ENCODE data around the gene CCDC7.
A peak's percentile ranks its signal among the peaks of the same experiment; 100 is the strongest.
"Not testable (repeated sequence)": the region's sequence is repeated elsewhere in the genome, so short reads cannot be mapped to it uniquely, and the experiment has no call there.

The CCDC7 gene

DNA sequence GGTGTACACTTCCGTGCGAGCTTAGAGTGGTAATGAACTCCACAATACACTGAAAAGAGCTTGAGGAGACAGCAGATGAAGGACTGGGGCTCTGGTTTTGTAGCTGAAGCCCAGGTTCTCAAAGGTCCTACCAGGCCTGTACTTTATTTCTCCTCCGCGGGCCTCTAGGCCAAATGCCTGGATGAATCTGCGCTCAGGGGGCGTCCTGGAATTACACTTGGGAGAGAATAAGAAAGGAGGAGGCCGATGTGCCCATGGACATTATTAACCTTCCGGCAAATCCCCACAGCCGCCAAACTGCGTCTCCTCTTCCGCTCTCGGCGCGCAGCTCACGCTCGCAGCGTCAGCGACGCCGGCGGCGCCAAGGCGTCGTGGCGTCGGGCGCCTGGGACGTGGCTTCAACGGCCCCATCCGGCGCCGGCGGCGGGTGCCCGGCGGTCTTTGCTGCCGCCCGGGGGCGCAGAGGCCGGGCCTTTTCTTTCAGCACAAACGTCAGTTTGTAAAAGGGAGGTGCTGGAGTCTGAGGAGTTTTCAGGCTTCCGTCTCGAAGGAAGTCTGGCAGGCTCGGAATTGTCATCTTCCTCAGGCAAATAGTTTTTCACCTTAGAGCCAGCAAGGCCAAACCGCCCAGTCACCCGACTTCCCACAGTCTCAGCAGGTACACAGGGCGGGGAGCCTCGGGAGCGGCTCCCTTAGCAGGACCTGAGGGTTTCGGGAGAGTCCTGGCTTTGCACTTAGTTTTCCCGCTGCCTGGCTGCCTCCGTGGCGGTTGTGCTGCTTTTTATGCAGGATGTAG, at the start of gene CCDC7:
Gene CCDC7, plus strand, starts transcription at position 401 of the 796 bp plus-strand sequence. CDS start 5,503 bp downstream, outside the sequence.
- TF ChIP-seq ZNF8 (CRISPR knock-in tag; IDR thresholded peaks at IDR 0.05), result no peak
- TF ChIP-seq, protein P1, sequence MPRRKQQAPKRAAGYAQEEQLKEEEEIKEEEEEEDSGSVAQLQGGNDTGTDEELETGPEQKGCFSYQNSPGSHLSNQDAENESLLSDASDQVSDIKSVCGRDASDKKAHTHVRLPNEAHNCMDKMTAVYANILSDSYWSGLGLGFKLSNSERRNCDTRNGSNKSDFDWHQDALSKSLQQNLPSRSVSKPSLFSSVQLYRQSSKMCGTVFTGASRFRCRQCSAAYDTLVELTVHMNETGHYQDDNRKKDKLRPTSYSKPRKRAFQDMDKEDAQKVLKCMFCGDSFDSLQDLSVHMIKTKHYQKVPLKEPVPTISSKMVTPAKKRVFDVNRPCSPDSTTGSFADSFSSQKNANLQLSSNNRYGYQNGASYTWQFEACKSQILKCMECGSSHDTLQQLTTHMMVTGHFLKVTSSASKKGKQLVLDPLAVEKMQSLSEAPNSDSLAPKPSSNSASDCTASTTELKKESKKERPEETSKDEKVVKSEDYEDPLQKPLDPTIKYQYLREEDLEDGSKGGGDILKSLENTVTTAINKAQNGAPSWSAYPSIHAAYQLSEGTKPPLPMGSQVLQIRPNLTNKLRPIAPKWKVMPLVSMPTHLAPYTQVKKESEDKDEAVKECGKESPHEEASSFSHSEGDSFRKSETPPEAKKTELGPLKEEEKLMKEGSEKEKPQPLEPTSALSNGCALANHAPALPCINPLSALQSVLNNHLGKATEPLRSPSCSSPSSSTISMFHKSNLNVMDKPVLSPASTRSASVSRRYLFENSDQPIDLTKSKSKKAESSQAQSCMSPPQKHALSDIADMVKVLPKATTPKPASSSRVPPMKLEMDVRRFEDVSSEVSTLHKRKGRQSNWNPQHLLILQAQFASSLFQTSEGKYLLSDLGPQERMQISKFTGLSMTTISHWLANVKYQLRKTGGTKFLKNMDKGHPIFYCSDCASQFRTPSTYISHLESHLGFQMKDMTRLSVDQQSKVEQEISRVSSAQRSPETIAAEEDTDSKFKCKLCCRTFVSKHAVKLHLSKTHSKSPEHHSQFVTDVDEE (CRISPR knock-in tag; IDR thresholded peaks at IDR 0.05), result 0 out of 2 replicates have a peak, but pooled peaks have one; percentile 8
- peak; percentile 96 for ATAC-seq

DNA sequence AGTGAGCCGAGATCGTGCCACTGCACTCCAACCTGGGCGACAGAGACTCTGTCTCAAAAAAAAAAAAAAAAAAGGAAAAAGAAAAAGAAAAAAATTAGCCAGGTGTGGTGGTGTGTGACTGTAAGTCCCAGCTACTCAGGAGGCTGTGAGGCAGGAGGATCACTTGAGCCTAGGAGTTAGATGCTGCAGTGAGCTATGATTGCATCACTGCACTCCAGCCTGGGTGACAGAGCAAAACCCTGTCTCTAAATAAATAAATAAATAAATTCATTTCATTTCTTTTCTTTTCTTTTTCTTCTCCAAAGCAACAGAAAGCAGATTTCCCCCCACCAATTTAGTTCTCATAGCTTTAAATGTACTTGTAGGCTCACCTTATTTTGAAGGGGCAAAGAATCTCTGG, 48.8 kb upstream of the CCDC7 start:
- ATAC-seq, result not testable (repeated sequence)

DNA sequence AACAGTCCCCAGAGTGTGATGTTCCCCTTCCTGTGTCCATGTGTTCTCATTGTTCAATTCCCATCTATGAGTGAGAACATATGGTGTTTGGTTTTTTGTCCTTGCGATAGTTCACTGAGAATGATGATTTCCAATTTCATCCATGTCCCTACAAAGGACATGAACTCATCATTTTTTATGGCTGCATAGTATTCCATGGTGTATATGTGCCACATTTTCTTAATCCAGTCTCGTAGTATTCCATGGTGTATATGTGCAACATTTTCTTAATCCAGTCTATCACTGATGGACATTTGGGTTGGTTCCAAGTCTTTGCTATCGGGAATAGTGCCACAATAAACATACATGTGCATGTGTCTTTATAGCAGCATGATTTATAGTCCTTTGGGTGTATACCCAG, 46.2 kb upstream of the CCDC7 start:
- ATAC-seq, result not testable (repeated sequence)

DNA sequence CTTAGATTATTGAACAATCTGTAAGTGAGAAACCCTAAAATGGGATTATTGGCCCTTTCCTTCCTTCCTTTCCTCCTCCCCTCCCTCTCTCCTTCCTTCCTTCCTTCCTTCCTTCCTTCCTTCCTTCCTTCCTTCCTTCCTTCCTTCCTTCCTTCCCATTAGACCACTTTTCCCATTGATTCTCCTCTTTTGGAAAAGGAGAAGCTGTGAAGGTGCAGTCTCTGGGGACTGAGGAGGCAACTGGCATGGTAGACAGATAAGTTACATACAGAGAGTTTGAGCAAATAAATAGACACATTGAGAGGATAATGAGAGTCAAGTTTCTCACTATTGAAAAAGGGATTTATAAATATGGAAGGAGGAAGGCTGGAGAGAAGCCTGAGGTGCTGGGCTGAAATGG, 45.0 kb upstream of the CCDC7 start:
- TF ChIP-seq GLIS3 (CRISPR knock-in tag; IDR thresholded peaks at IDR 0.05), result no peak
- TF ChIP-seq ZNF70 (CRISPR knock-in tag; IDR thresholded peaks at IDR 0.05), result no peak
- TF ChIP-seq, protein P2, sequence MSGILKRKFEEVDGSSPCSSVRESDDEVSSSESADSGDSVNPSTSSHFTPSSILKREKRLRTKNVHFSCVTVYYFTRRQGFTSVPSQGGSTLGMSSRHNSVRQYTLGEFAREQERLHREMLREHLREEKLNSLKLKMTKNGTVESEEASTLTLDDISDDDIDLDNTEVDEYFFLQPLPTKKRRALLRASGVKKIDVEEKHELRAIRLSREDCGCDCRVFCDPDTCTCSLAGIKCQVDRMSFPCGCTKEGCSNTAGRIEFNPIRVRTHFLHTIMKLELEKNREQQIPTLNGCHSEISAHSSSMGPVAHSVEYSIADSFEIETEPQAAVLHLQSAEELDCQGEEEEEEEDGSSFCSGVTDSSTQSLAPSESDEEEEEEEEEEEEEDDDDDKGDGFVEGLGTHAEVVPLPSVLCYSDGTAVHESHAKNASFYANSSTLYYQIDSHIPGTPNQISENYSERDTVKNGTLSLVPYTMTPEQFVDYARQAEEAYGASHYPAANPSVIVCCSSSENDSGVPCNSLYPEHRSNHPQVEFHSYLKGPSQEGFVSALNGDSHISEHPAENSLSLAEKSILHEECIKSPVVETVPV (CRISPR knock-in tag; IDR thresholded peaks at IDR 0.05), result no peak
- no peak for TF ChIP-seq TOX (CRISPR knock-in tag; IDR thresholded peaks at IDR 0.05; ENCODE audit: borderline replicate concordance)
- no peak for TF ChIP-seq TCF4 (CRISPR knock-in tag; IDR thresholded peaks at IDR 0.05; ENCODE audit: borderline replicate concordance)
- no peak for TF ChIP-seq SNAI2 (CRISPR knock-in tag; IDR thresholded peaks at IDR 0.05)
- TF ChIP-seq, protein P1 (CRISPR knock-in tag; IDR thresholded peaks at IDR 0.05), result no peak
- TF ChIP-seq, protein P3, sequence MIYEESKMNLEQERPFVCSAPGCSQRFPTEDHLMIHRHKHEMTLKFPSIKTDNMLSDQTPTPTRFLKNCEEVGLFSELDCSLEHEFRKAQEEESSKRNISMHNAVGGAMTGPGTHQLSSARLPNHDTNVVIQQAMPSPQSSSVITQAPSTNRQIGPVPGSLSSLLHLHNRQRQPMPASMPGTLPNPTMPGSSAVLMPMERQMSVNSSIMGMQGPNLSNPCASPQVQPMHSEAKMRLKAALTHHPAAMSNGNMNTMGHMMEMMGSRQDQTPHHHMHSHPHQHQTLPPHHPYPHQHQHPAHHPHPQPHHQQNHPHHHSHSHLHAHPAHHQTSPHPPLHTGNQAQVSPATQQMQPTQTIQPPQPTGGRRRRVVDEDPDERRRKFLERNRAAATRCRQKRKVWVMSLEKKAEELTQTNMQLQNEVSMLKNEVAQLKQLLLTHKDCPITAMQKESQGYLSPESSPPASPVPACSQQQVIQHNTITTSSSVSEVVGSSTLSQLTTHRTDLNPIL (CRISPR knock-in tag; IDR thresholded peaks at IDR 0.05; ENCODE audit: low read depth), result no peak
- no peak for ATAC-seq

DNA sequence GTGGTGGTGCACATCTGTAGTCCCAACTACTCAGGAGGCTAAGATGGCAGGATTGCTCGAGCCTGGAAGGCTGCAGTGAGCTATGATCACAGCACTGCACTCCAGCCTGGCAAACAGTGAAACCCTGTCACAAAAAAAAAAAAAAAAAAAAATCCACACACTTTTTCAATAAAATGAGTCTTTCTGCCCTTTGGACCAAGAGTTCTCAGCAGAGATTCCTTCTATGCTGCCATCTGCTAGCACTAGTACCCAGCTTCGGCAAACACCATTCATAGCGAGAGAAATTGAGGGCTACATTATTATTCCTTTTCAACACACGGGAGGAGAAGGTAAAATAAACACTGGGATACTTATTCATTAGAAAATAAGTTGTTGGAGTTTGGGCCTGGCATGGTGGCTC, 43.4 kb upstream of the CCDC7 start:
- no peak for ATAC-seq
- TF ChIP-seq ARNTL (CRISPR knock-in tag; IDR thresholded peaks at IDR 0.05; ENCODE audit: borderline replicate concordance, low read depth), result no peak
- TF ChIP-seq ZNF565 (CRISPR knock-in tag; conservative IDR thresholded peaks at IDR 0.05; ENCODE audit: low read depth), result no peak
- no peak for TF ChIP-seq ESRRG (CRISPR knock-in tag; IDR thresholded peaks at IDR 0.05)
- no peak for TF ChIP-seq ZFP3 (CRISPR knock-in tag; IDR thresholded peaks at IDR 0.05)
- TF ChIP-seq RARB (CRISPR knock-in tag; IDR thresholded peaks at IDR 0.05), result no peak
- TF ChIP-seq PPARA (CRISPR knock-in tag; IDR thresholded peaks at IDR 0.05; ENCODE audit: borderline replicate concordance), result no peak
- TF ChIP-seq, protein P4, sequence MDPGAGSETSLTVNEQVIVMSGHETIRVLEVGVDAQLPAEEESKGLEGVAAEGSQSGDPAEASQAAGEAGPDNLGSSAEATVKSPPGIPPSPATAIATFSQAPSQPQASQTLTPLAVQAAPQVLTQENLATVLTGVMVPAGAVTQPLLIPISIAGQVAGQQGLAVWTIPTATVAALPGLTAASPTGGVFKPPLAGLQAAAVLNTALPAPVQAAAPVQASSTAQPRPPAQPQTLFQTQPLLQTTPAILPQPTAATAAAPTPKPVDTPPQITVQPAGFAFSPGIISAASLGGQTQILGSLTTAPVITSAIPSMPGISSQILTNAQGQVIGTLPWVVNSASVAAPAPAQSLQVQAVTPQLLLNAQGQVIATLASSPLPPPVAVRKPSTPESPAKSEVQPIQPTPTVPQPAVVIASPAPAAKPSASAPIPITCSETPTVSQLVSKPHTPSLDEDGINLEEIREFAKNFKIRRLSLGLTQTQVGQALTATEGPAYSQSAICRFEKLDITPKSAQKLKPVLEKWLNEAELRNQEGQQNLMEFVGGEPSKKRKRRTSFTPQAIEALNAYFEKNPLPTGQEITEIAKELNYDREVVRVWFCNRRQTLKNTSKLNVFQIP (CRISPR knock-in tag; IDR thresholded peaks at IDR 0.05; ENCODE audit: borderline replicate concordance, low read depth), result no peak
- TF ChIP-seq, protein P3 (CRISPR knock-in tag; IDR thresholded peaks at IDR 0.05; ENCODE audit: low read depth), result no peak
- no peak for TF ChIP-seq TOX (CRISPR knock-in tag; IDR thresholded peaks at IDR 0.05; ENCODE audit: borderline replicate concordance)
- TF ChIP-seq, protein P1 (CRISPR knock-in tag; IDR thresholded peaks at IDR 0.05), result no peak
- TF ChIP-seq ZFP30 (CRISPR knock-in tag; IDR thresholded peaks at IDR 0.05), result no peak
- no peak for TF ChIP-seq BACH2 (CRISPR knock-in tag; IDR thresholded peaks at IDR 0.05; ENCODE audit: borderline replicate concordance)
- TF ChIP-seq TCF4 (CRISPR knock-in tag; IDR thresholded peaks at IDR 0.05; ENCODE audit: borderline replicate concordance), result no peak
